ENCODE results near the gene UROC1. TPM values are rescaled to one million over a fixed set of nuclear protein-coding genes. Genes with fewer than 3 reads are reported as not detected.
A peak's percentile ranks its signal among the peaks of the same experiment; 100 is the strongest.

Gene UROC1
- total and polyA plus RNA-seq, 2 of the 13 experiments (the other 11 are each of a cell fraction or from before 2014, with no cell fraction given) = 0.71 to 1.3 TPM

GRCh38 chr3:126545544-126545943 lies 28.0 kb upstream of the UROC1 start:
- ATAC-seq = no peak
- no peaks in the 10 kb centered on the region for H3K9me3 ChIP-seq (ENCODE audit: low read length)
- BruUV-seq (replicated peaks) = no TSS peak
- H3K36me3 ChIP-seq (replicated peaks in 1 of 2; ENCODE audit: control insufficient read depth in 1 of 2, insufficient read depth in 2 of 2, low read length in 2 of 2) = peaks cover 7 to 16% of the 10 kb centered on the region in 2 experiments; a peak in 3 of 5 replicates
- no peak overlapping the region for H3K4me2 ChIP-seq (ENCODE audit: low read depth, low read length)
- H3K9ac ChIP-seq (ENCODE audit: insufficient read depth, low read depth, low read length) = no peak overlapping the region
- H4K20me1 ChIP-seq (ENCODE audit: insufficient read depth, low read length) = no peaks in the 10 kb centered on the region
- no peaks in the 10 kb centered on the region for H3K79me2 ChIP-seq (ENCODE audit: insufficient read depth, low read length)
- no peak overlapping the region for H2AFZ ChIP-seq (ENCODE audit: low read length)
- WGBS (ENCODE audit: low lambda C conversion rate) = 41% methylated on average over 4 of the region's 5 CpGs
- peaks cover 0 to 6% of the 10 kb centered on the region in 2 experiments; a peak in 2 of 5 replicates for H3K27me3 ChIP-seq (ENCODE audit: control insufficient read depth in 1 of 2, insufficient read depth in 2 of 2, low read length in 2 of 2)
- no peak for TF ChIP-seq KLF6 (CRISPR knock-in tag; IDR thresholded peaks at IDR 0.05)
- TF ChIP-seq TSC22D2 (CRISPR knock-in tag; IDR thresholded peaks at IDR 0.05; ENCODE audit: borderline replicate concordance) = no peak
- no peak for TF ChIP-seq ZNF562 (CRISPR knock-in tag; IDR thresholded peaks at IDR 0.05; ENCODE audit: borderline replicate concordance)
- TF ChIP-seq, protein P1, sequence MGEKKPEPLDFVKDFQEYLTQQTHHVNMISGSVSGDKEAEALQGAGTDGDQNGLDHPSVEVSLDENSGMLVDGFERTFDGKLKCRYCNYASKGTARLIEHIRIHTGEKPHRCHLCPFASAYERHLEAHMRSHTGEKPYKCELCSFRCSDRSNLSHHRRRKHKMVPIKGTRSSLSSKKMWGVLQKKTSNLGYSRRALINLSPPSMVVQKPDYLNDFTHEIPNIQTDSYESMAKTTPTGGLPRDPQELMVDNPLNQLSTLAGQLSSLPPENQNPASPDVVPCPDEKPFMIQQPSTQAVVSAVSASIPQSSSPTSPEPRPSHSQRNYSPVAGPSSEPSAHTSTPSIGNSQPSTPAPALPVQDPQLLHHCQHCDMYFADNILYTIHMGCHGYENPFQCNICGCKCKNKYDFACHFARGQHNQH (CRISPR knock-in tag; IDR thresholded peaks at IDR 0.05) = no peak
- TF ChIP-seq MYC (CRISPR knock-in tag; IDR thresholded peaks at IDR 0.05; ENCODE audit: borderline replicate concordance) = no peak
- intact Hi-C loops (cut with micrococcal nuclease; ENCODE audit: unreplicated experiment) (no loop called here), in situ Hi-C loops (cut with HindIII; ENCODE audit: extremely low pct_ligation_motif_present, low pct_unique_long_range_greater_than_20kb) (no loop called here)
- peaks cover 8% of the 10 kb centered on the region; the same call in 1 of the 2 replicates for H3K4me1 ChIP-seq (ENCODE audit: insufficient read depth, low read length)
- no peak overlapping the region for H3K4me3 ChIP-seq (replicated peaks in 1 of 3; ENCODE audit: insufficient read depth in 1 of 3, low read depth in 2 of 3, low read length in 3 of 3)
- H3K27ac ChIP-seq (ENCODE audit: extremely low read length, insufficient read depth, low read length) = no peak overlapping the region
- no peak for FAIRE-seq
- CTCF ChIA-PET (ENCODE audit: low intra/inter-chr PET ratio, low total read pairs) = no interaction called here
- DNase-seq (ENCODE audit: low spot score) = no peak
- POLR2A ChIA-PET = no interaction called here

DNA sequence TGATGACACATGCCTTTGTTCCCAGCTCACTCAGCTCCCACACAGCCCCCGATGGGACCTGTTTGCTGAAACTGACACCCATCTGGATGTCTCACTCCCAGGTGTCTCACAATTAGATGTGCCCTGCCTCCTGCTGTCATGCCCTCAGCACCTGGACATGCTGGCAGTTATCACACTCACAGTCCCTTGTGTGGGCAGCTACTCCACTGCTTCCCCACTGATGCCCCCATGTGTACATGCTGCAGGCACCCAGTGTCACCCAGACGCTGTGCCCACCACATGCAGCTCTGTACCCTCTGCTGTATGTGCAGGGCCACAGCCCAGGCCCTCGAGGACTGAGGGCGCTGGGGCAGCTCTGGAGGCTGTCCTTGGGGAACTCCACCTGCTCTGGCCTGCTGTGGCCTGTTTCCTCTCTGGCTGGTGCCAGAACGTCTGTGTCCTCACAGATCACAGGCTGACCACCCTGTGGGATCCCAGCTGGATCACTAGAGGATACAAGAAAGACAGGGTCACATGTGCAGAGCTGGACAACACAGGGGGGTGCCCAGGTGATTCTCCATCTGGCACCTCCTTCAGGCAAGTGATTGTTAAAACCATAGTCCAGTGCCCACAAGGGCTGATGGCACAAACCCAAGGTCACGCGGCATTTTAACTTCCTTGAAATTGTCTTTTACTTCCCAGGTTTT lies 27.2 kb upstream of the UROC1 start:
- Histone ChIP-seq H3K9ac (ENCODE audit: insufficient read depth, low read depth, low read length) (no peak overlapping the region), H3K4me3 (replicated peaks in 1 of 3; ENCODE audit: insufficient read depth in 1 of 3, low read depth in 2 of 3, low read length in 3 of 3) (no peak overlapping the region), H3K4me1 (ENCODE audit: insufficient read depth, low read length) (peaks cover 8% of the 10 kb centered on the region; the same call in 1 of the 2 replicates), H4K20me1 (ENCODE audit: insufficient read depth, low read length) (no peaks in the 10 kb centered on the region), H3K27me3 (ENCODE audit: control insufficient read depth in 1 of 2, insufficient read depth in 2 of 2, low read length in 2 of 2) (no peaks in the 10 kb centered on the region; a peak in 1 of 5 replicates), H2AFZ (ENCODE audit: low read length) (no peak overlapping the region), H3K27ac (ENCODE audit: extremely low read length, insufficient read depth, low read length) (no peak overlapping the region), H3K9me3 (ENCODE audit: low read length) (no peaks in the 10 kb centered on the region), H3K4me2 (ENCODE audit: low read depth, low read length) (no peak overlapping the region), H3K36me3 (replicated peaks in 1 of 2; ENCODE audit: control insufficient read depth in 1 of 2, insufficient read depth in 2 of 2, low read length in 2 of 2) (peaks cover 10 to 21% of the 10 kb centered on the region in 2 experiments), H3K79me2 (ENCODE audit: insufficient read depth, low read length) (no peaks in the 10 kb centered on the region)
- FAIRE-seq = no peak
- 71% methylated on average over 5 of the region's 7 CpGs for WGBS (ENCODE audit: low lambda C conversion rate)
- ATAC-seq = peak; percentile 13; the same call in 2 of the 3 replicates
- in situ Hi-C loops (cut with HindIII; ENCODE audit: extremely low pct_ligation_motif_present, low pct_unique_long_range_greater_than_20kb) = no loop called here
- intact Hi-C loops (cut with micrococcal nuclease; ENCODE audit: unreplicated experiment) = no loop called here
- TF ChIP-seq FOXP1 (IDR thresholded peaks at IDR 0.05) (no peak), FOXP1 (CRISPR knock-in tag; IDR thresholded peaks at IDR 0.05) (no peak), ZNF280B (CRISPR knock-in tag; IDR thresholded peaks at IDR 0.05; ENCODE audit: borderline replicate concordance) (0 out of 2 replicates have a peak, but pooled peaks have one; percentile 15), ZNF512B (CRISPR knock-in tag; IDR thresholded peaks at IDR 0.05; ENCODE audit: borderline replicate concordance) (no peak)
- TF ChIP-seq, protein P2, sequence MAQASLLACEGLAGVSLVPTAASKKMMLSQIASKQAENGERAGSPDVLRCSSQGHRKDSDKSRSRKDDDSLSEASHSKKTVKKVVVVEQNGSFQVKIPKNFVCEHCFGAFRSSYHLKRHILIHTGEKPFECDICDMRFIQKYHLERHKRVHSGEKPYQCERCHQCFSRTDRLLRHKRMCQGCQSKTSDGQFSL (CRISPR knock-in tag; IDR thresholded peaks at IDR 0.05) = no peak
- CTCF ChIA-PET (ENCODE audit: low intra/inter-chr PET ratio, low total read pairs) = no interaction called here
- no peak for DNase-seq (ENCODE audit: low spot score)
- POLR2A ChIA-PET = no interaction called here
- BruUV-seq (replicated peaks) = no TSS peak
